A549 (cell line): Measurements from ENCODE around the gene ARHGAP31.

ENCODE experiments used
- CHD4 ChIP-seq: fragments of 200-600 bp; sonication (generic); IDR thresholded peaks from 2 replicates; pipeline ENCODE4 v1.6.1; 2016; ENCODE audit warnings: antibody characterized with exemption, mild to moderate bottlenecking, borderline replicate concordance
- ESRRA ChIP-seq: fragments of 150-350 bp; IDR thresholded peaks from 2 replicates; pipeline ENCODE4 v1.6.1; 2014; ENCODE audit warnings: mild to moderate bottlenecking, low read length, borderline replicate concordance
- HDAC2 ChIP-seq: fragments of 200-600 bp; sonication (generic); IDR thresholded peaks from 2 replicates; pipeline ENCODE4 v1.6.1; 2016
- JUN ChIP-seq, 2 experiments: fragments of >200 bp; sonication (Bioruptor Twin); formaldehyde crosslinking; IDR thresholded peaks; 2 replicates in 1 of 2; 3 replicates in 1 of 2; pipeline ENCODE4 v1.6.1; 2016 to 2017
- MAFK ChIP-seq: fragments of 450-650 bp; IDR thresholded peaks from 2 replicates; pipeline ENCODE4 v1.6.1; 2014; ENCODE audit not compliant: partially characterized antibody
- POLR2A ChIP-seq: IDR thresholded peaks from 2 replicates; pipeline ENCODE4 v1.6.1; 2012; ENCODE audit warnings: mild to moderate bottlenecking, low read length
- RCOR1 ChIP-seq: fragments of 150-350 bp; IDR thresholded peaks from 2 replicates; pipeline ENCODE4 v1.6.1; 2014; ENCODE audit warnings: antibody characterized with exemption, low read length, low read depth
- SMC3 ChIP-seq: fragments of >200 bp; sonication (Bioruptor Twin); formaldehyde crosslinking; IDR thresholded peaks from 3 replicates; pipeline ENCODE4 v1.6.1; 2018; ENCODE audit warnings: inconsistent platforms
- TP53 ChIP-seq: fragments of 250-450 bp; sonication (Bioruptor Pico); IDR thresholded peaks from 2 replicates; pipeline ENCODE4 v1.5.0; 2021; ENCODE audit warnings: mild to moderate bottlenecking, moderate library complexity
- ZNF302 ChIP-seq: fragments of 250-450 bp; sonication (Bioruptor Pico); IDR thresholded peaks from 2 replicates; pipeline ENCODE4 v1.9.0; 2021; ENCODE audit warnings: inconsistent platforms, mild to moderate bottlenecking, moderate library complexity
- TF ChIP-seq, protein P1 (sequence below): fragments of >200 bp; sonication (Bioruptor Twin); formaldehyde crosslinking; IDR thresholded peaks from 3 replicates; pipeline ENCODE4 v1.5.1; 2016

DNA sequence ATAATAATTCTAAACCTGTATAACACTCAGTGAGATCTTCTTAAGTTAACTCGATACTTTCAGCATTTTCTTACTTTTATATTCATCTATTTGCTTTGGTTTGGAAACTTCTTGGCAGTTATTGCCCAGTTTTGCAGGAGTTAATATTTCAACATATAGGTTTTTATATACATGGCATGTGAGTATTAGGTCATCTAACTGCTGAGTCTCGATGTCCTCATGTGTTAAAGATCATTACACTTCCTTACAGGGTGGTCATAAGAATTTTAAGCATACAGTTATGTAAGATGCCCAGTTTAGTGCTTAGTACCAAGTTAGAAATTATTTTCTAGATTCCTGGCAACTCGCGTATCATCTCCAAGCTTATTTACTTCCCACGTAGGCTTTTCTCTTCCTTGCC, 106.3 kb downstream of the ARHGAP31 start:
- TF ChIP-seq, protein P1, sequence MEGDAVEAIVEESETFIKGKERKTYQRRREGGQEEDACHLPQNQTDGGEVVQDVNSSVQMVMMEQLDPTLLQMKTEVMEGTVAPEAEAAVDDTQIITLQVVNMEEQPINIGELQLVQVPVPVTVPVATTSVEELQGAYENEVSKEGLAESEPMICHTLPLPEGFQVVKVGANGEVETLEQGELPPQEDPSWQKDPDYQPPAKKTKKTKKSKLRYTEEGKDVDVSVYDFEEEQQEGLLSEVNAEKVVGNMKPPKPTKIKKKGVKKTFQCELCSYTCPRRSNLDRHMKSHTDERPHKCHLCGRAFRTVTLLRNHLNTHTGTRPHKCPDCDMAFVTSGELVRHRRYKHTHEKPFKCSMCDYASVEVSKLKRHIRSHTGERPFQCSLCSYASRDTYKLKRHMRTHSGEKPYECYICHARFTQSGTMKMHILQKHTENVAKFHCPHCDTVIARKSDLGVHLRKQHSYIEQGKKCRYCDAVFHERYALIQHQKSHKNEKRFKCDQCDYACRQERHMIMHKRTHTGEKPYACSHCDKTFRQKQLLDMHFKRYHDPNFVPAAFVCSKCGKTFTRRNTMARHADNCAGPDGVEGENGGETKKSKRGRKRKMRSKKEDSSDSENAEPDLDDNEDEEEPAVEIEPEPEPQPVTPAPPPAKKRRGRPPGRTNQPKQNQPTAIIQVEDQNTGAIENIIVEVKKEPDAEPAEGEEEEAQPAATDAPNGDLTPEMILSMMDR: no peak
- TF ChIP-seq ESRRA: no peak
- TF ChIP-seq POLR2A: no peak
- no peak for TF ChIP-seq JUN (IDR thresholded peaks at IDR 0.05)
- TF ChIP-seq MAFK: no peak
- no peak for TF ChIP-seq HDAC2
- TF ChIP-seq SMC3: no peak
- no peak for TF ChIP-seq ZNF302 (CRISPR knock-in tag)
- no peak for TF ChIP-seq RCOR1
- no peak for TF ChIP-seq TP53 (CRISPR knock-in tag)
- no peak for TF ChIP-seq CHD4
